Activated naive CD4-positive, alpha-beta T cell treated with anti-CD3 and anti-CD28 coated beads, Interleukin-2, amount 50 U/mL, for 72 hours (primary cell): ENCODE data around the gene CARMIL1. TPM values are rescaled to one million over a fixed set of nuclear protein-coding genes. Genes with fewer than 3 reads are reported as not detected.

ENCODE experiments used
- ATAC-seq, 2 donors: fragments of 150-1000 bp; cut with Tn5 transposase; 2 replicates each; pipeline ENCODE4 v1.10.0; 2021; ENCODE audit warnings: mild to moderate bottlenecking in 2 of 2, moderate library complexity in 2 of 2
- DNase-seq, 2 donors: peaks; one replicate each; pipeline ENCODE4 v3.0.0; 2021 to 2022; ENCODE audit warnings: low spot score in 2 of 2
- H3K27ac Mint-ChIP-seq, 2 donors: one replicate each; pipeline ENCODE4 v1.8.0; 2022; ENCODE audit warnings: mild to moderate bottlenecking in 2 of 2, mixed read lengths in 2 of 2
- H3K36me3 Mint-ChIP-seq, 2 donors: one replicate each; pipeline ENCODE4 v1.8.0; 2022; ENCODE audit warnings: mixed read lengths in 2 of 2
- H3K9me3 Mint-ChIP-seq, 2 donors: one replicate each; pipeline ENCODE4 v1.8.0; 2022; ENCODE audit warnings: mixed read lengths in 2 of 2
- total RNA-seq, 2 donors: library from RNA; stranded (reverse); gene quantifications; one replicate each; pipeline ENCODE4 v1.2.3, GENCODE V29; 2022

Gene CARMIL1
- total RNA-seq = 10 to 100 TPM in 1 of 2 donors, 1 to 10 TPM in 1; 5.2 to 13.4 TPM

GRCh38 chr6:25278914-25279747, at the start of gene CARMIL1:
CARMIL1 (plus strand) TSS chr6:25279374; CDS start chr6:25279796, 422 bp downstream.
- peak; percentile 76 to 84 for DNase-seq
- H3K9me3 Mint-ChIP-seq = no peaks in the 10 kb centered on the region

GRCh38 chr6:25229671-25230321, 49.4 kb upstream of the CARMIL1 start:
- DNase-seq (no peak), ATAC-seq (no peak)
- Mint-ChIP-seq H3K36me3 (no peaks in the 10 kb centered on the region), H3K9me3 (no peaks in the 10 kb centered on the region), H3K27ac (no peak overlapping the region)

More at GRCh38 chr6:25278914-25279747, at the start of gene CARMIL1:
- no peaks in the 10 kb centered on the region for H3K36me3 Mint-ChIP-seq
- peak within 1 kb of the TSS; percentile 87 to 93 for H3K27ac Mint-ChIP-seq
- ATAC-seq = peak; percentile 82 to 85

GRCh38 chr6:25232479-25232878, 46.7 kb upstream of the CARMIL1 start:
- H3K27ac Mint-ChIP-seq = no peak overlapping the region

GRCh38 chr6:25233226-25233625, 45.9 kb upstream of the CARMIL1 start:
- no peaks in the 10 kb centered on the region for H3K36me3 Mint-ChIP-seq

More at GRCh38 chr6:25232479-25232878, 46.7 kb upstream of the CARMIL1 start:
- no peaks in the 10 kb centered on the region for H3K36me3 Mint-ChIP-seq
- DNase-seq = no peak
- ATAC-seq = no peak
- no peaks in the 10 kb centered on the region for H3K9me3 Mint-ChIP-seq

GRCh38 chr6:25237579-25237978, 41.6 kb upstream of the CARMIL1 start:
- DNase-seq (no peak), ATAC-seq (peak; percentile 26 to 96)
- H3K27ac Mint-ChIP-seq = peak overlapping the region in 1 of 2 donors; percentile 53
- H3K9me3 Mint-ChIP-seq = no peaks in the 10 kb centered on the region
- no peaks in the 10 kb centered on the region for H3K36me3 Mint-ChIP-seq

More at GRCh38 chr6:25233226-25233625, 45.9 kb upstream of the CARMIL1 start:
- no peak for ATAC-seq
- Mint-ChIP-seq H3K27ac (no peak overlapping the region), H3K9me3 (no peaks in the 10 kb centered on the region)
- no peak for DNase-seq

GRCh38 chr6:25239059-25239458, 40.1 kb upstream of the CARMIL1 start:
- ATAC-seq (no peak), DNase-seq (no peak)
- no peak overlapping the region for H3K27ac Mint-ChIP-seq
- H3K36me3 Mint-ChIP-seq = no peaks in the 10 kb centered on the region
- H3K9me3 Mint-ChIP-seq = no peaks in the 10 kb centered on the region

GRCh38 chr6:25239498-25239897, 39.7 kb upstream of the CARMIL1 start:
- ATAC-seq (no peak), DNase-seq (no peak)
- no peaks in the 10 kb centered on the region for H3K9me3 Mint-ChIP-seq
- H3K36me3 Mint-ChIP-seq = no peaks in the 10 kb centered on the region
- H3K27ac Mint-ChIP-seq = no peak overlapping the region

GRCh38 chr6:25242567-25242966, 36.6 kb upstream of the CARMIL1 start:
- no peaks in the 10 kb centered on the region for H3K9me3 Mint-ChIP-seq
- H3K27ac Mint-ChIP-seq = no peak overlapping the region
- DNase-seq = no peak
- no peak for ATAC-seq
- no peaks in the 10 kb centered on the region for H3K36me3 Mint-ChIP-seq

- no peaks in the 10 kb centered on the region for H3K9me3 Mint-ChIP-seq
- no peak for DNase-seq
- no peaks in the 10 kb centered on the region for H3K36me3 Mint-ChIP-seq
- no peak overlapping the region for H3K27ac Mint-ChIP-seq
- peak in 1 of 2 donors; percentile 42 for ATAC-seq
Measured at GRCh38 chr6:25244865-25245264, 34.3 kb upstream of the CARMIL1 start.

- Mint-ChIP-seq H3K27ac (peak overlapping the region in 1 of 2 donors; percentile 17), H3K9me3 (no peaks in the 10 kb centered on the region), H3K36me3 (no peaks in the 10 kb centered on the region)
- DNase-seq (no peak), ATAC-seq (peak in 1 of 2 donors; percentile 12)
Measured at GRCh38 chr6:25248123-25248522, 31.1 kb upstream of the CARMIL1 start.

- DNase-seq = no peak
- no peak for ATAC-seq
- H3K27ac Mint-ChIP-seq = no peak overlapping the region
- H3K36me3 Mint-ChIP-seq = no peaks in the 10 kb centered on the region
- H3K9me3 Mint-ChIP-seq = no peaks in the 10 kb centered on the region
Measured at GRCh38 chr6:25249133-25249532, 30.0 kb upstream of the CARMIL1 start.

GRCh38 chr6:25250878-25251277, 28.3 kb upstream of the CARMIL1 start:
- no peaks in the 10 kb centered on the region for H3K36me3 Mint-ChIP-seq
- H3K27ac Mint-ChIP-seq = no peak overlapping the region
- no peaks in the 10 kb centered on the region for H3K9me3 Mint-ChIP-seq
- DNase-seq (peak in 1 of 2 donors; percentile 48), ATAC-seq (peak; percentile 90 to 97)

- no peaks in the 10 kb centered on the region for H3K36me3 Mint-ChIP-seq
- ATAC-seq (no peak), DNase-seq (no peak)
- no peaks in the 10 kb centered on the region for H3K9me3 Mint-ChIP-seq
- no peak overlapping the region for H3K27ac Mint-ChIP-seq
Measured at GRCh38 chr6:25251426-25251825, 27.7 kb upstream of the CARMIL1 start.

- no peaks in the 10 kb centered on the region for H3K9me3 Mint-ChIP-seq
Measured at GRCh38 chr6:25253351-25253750, 25.8 kb upstream of the CARMIL1 start.

GRCh38 chr6:25254671-25255070, 24.5 kb upstream of the CARMIL1 start:
- H3K27ac Mint-ChIP-seq = no peak overlapping the region
- ATAC-seq (no peak), DNase-seq (no peak)
- H3K36me3 Mint-ChIP-seq = no peaks in the 10 kb centered on the region
- H3K9me3 Mint-ChIP-seq = no peaks in the 10 kb centered on the region

More at GRCh38 chr6:25253351-25253750, 25.8 kb upstream of the CARMIL1 start:
- no peak for DNase-seq
- H3K27ac Mint-ChIP-seq = no peak overlapping the region
- ATAC-seq = no peak
- no peaks in the 10 kb centered on the region for H3K36me3 Mint-ChIP-seq

- Mint-ChIP-seq H3K9me3 (no peaks in the 10 kb centered on the region), H3K36me3 (no peaks in the 10 kb centered on the region), H3K27ac (no peak overlapping the region)
- no peak for ATAC-seq
- no peak for DNase-seq
Measured at GRCh38 chr6:25257686-25258348, 21.4 kb upstream of the CARMIL1 start.

GRCh38 chr6:25259756-25260155, 19.4 kb upstream of the CARMIL1 start:
- no peak for DNase-seq
- Mint-ChIP-seq H3K36me3 (no peaks in the 10 kb centered on the region), H3K9me3 (no peaks in the 10 kb centered on the region), H3K27ac (no peak overlapping the region)
- ATAC-seq = no peak
